ENCODE data around the gene PGAP2. TPM values are rescaled to one million over a fixed set of nuclear protein-coding genes. Genes with fewer than 3 reads are reported as not detected.
"Not testable (repeated sequence)": the region's sequence is repeated elsewhere in the genome, so short reads cannot be mapped to it uniquely, and the experiment has no call there.

Gene PGAP2
- 10 to 100 TPM; 32.8 to 54.7 (median 41.8) TPM for polyA plus RNA-seq (ENCODE audit: insufficient read length in 4 of 4)

GRCh38 chr11:3807909-3808860 lies at the start of gene PGAP2:
PGAP2 (plus strand) TSS chr11:3808560; CDS start chr11:3811260, 2,700 bp downstream.
- peak in 3 of 4 donors; percentile 54 to 62 (median 60) for DNase-seq (ENCODE audit: low read depth in 4 of 4, low spot score in 2 of 4)

- DNase-seq (ENCODE audit: low read depth in 4 of 4, low spot score in 2 of 4): no peak
These were observed 44.1 kb upstream of the PGAP2 start for GRCh38 chr11:3764266-3764665.

- DNase-seq (ENCODE audit: low read depth in 4 of 4, low spot score in 2 of 4): not testable (repeated sequence)
These were observed 41.5 kb upstream of the PGAP2 start for GRCh38 chr11:3766836-3767235.

- DNase-seq (ENCODE audit: low read depth in 4 of 4, low spot score in 2 of 4): no peak
These were observed 40.8 kb upstream of the PGAP2 start for GRCh38 chr11:3767536-3767935.

- DNase-seq (ENCODE audit: low read depth in 4 of 4, low spot score in 2 of 4): no peak
These were observed 35.2 kb upstream of the PGAP2 start for GRCh38 chr11:3773180-3773579.

GRCh38 chr11:3775736-3776406 lies 32.5 kb upstream of the PGAP2 start:
- no peak for DNase-seq (ENCODE audit: low read depth in 4 of 4, low spot score in 2 of 4)

GRCh38 chr11:3781423-3781822 lies 26.9 kb upstream of the PGAP2 start:
- DNase-seq (ENCODE audit: low read depth in 4 of 4, low spot score in 2 of 4): no peak

GRCh38 chr11:3782963-3783362 lies 25.4 kb upstream of the PGAP2 start:
- no peak for DNase-seq (ENCODE audit: low read depth in 4 of 4, low spot score in 2 of 4)

GRCh38 chr11:3783611-3784010 lies 24.7 kb upstream of the PGAP2 start:
- no peak for DNase-seq (ENCODE audit: low read depth in 4 of 4, low spot score in 2 of 4)

- no peak for DNase-seq (ENCODE audit: low read depth in 4 of 4, low spot score in 2 of 4)
These were observed 21.5 kb upstream of the PGAP2 start for GRCh38 chr11:3786781-3787428.

- not testable (repeated sequence) for DNase-seq (ENCODE audit: low read depth in 4 of 4, low spot score in 2 of 4)
These were observed 14.0 kb upstream of the PGAP2 start for GRCh38 chr11:3794387-3794786.

- no peak for DNase-seq (ENCODE audit: low read depth in 4 of 4, low spot score in 2 of 4)
These were observed 13.0 kb upstream of the PGAP2 start for GRCh38 chr11:3795131-3796001.

GRCh38 chr11:3796002-3796311 lies 12.4 kb upstream of the PGAP2 start:
- DNase-seq (ENCODE audit: low read depth in 4 of 4, low spot score in 2 of 4): no peak

GRCh38 chr11:3796346-3796745 lies 12.0 kb upstream of the PGAP2 start:
- no peak for DNase-seq (ENCODE audit: low read depth in 4 of 4, low spot score in 2 of 4)

GRCh38 chr11:3796801-3797328 lies 11.5 kb upstream of the PGAP2 start:
- DNase-seq (ENCODE audit: low read depth in 4 of 4, low spot score in 2 of 4): peak in 2 of 4 donors; percentile 10 to 33

GRCh38 chr11:3797329-3798090 lies 10.8 kb upstream of the PGAP2 start, which contains the start of gene NUP98:
NUP98 (minus strand) TSS chr11:3797554; CDS start chr11:3782117, 15,437 bp downstream.
- DNase-seq (ENCODE audit: low read depth in 4 of 4, low spot score in 2 of 4): peak; percentile 95 to 99 (median 98)

- no peak for DNase-seq (ENCODE audit: low read depth in 4 of 4, low spot score in 2 of 4)
These were observed 9.2 kb upstream of the PGAP2 start for GRCh38 chr11:3799143-3799542.

- no peak for DNase-seq (ENCODE audit: low read depth in 4 of 4, low spot score in 2 of 4)
These were observed 8.5 kb upstream of the PGAP2 start for GRCh38 chr11:3799873-3800272.

All from left renal cortex interstitium (tissue), 4 donors.